HepG2 (cell line): Measurements from ENCODE around the gene TXNL4B. TPM values are rescaled to one million over a fixed set of nuclear protein-coding genes. Genes with fewer than 3 reads are reported as not detected.

Experiments used
- CBFB ChIP-seq: sonication (generic); formaldehyde crosslinking; IDR thresholded peaks from 2 replicates; pipeline ENCODE4 v1.4.0; 2020; ENCODE audit warnings: missing genetic modification reagents
- CREB1 ChIP-seq, 2 experiments: fragments of 450-650 bp in 1 of 2; IDR thresholded peaks; 2 replicates each; pipeline ENCODE4 v1.6.1; 2016 to 2017; ENCODE audit warnings: control low read depth in 1 of 2, mild to moderate bottlenecking in 1 of 2, missing compliant biosample characterization in 1 of 2, missing genetic modification characterization in 1 of 2
- MBNL3 ChIP-seq: fragments of 250-450 bp; sonication (Bioruptor Pico); conservative IDR thresholded peaks from 2 replicates; pipeline ENCODE4 v1.8.0; 2022; ENCODE audit warnings: mild to moderate bottlenecking, inconsistent platforms
- MEIS1 ChIP-seq: sonication (generic); formaldehyde crosslinking; IDR thresholded peaks from 2 replicates; pipeline ENCODE4 v1.9.0; 2021; ENCODE audit warnings: mild to moderate bottlenecking, missing genetic modification reagents, moderate library complexity, borderline replicate concordance
- SIN3B ChIP-seq: fragments of 150-350 bp; IDR thresholded peaks from 2 replicates; pipeline ENCODE4 v1.6.1; 2014; ENCODE audit warnings: low read length
- SMARCE1 ChIP-seq: fragments of 450-650 bp; IDR thresholded peaks from 2 replicates; pipeline ENCODE4 v1.6.1; 2017; ENCODE audit warnings: borderline replicate concordance
- TBP ChIP-seq: sonication (generic); formaldehyde crosslinking; IDR thresholded peaks from 2 replicates; pipeline ENCODE4 v1.5.0; 2020; ENCODE audit warnings: missing genetic modification reagents
- THAP11 ChIP-seq: IDR thresholded peaks from 2 replicates; pipeline ENCODE4 v1.6.1; 2016; ENCODE audit warnings: missing biosample characterization, missing genetic modification reagents
- ZKSCAN1 ChIP-seq: fragments of 150-350 bp; IDR thresholded peaks from 2 replicates; pipeline ENCODE4 v1.6.1; 2014; ENCODE audit warnings: low read length
- ZNF34 ChIP-seq: sonication (generic); formaldehyde crosslinking; IDR thresholded peaks from 2 replicates; pipeline ENCODE4 v1.4.0; 2020; ENCODE audit warnings: mild to moderate bottlenecking, missing genetic modification reagents, borderline replicate concordance
- ZNF383 ChIP-seq: sonication (generic); formaldehyde crosslinking; IDR thresholded peaks from 2 replicates; pipeline ENCODE4 v1.4.0; 2020; ENCODE audit warnings: missing genetic modification reagents, mild to moderate bottlenecking, borderline replicate concordance
- ZNF577 ChIP-seq: sonication (generic); formaldehyde crosslinking; IDR thresholded peaks from 2 replicates; pipeline ENCODE4 v1.4.0; 2020; ENCODE audit warnings: mild to moderate bottlenecking, low read depth, missing genetic modification reagents, borderline replicate concordance
- ZNF674 ChIP-seq: sonication (generic); formaldehyde crosslinking; IDR thresholded peaks from 2 replicates; pipeline ENCODE4 v1.5.0; 2020; ENCODE audit warnings: low read depth, mild to moderate bottlenecking, missing genetic modification reagents
- ZNF816 ChIP-seq: sonication (generic); formaldehyde crosslinking; IDR thresholded peaks from 2 replicates; pipeline ENCODE4 v1.8.0; 2022; ENCODE audit warnings: missing genetic modification reagents, mild to moderate bottlenecking, borderline replicate concordance
- polyA plus RNA-seq, 8 experiments: library from polyadenylated mRNA; depleted of rRNA in 3 of 8; stranded (reverse) in 7 of 8; unstranded in 1 of 8; fragments of >200 nt; fragmentation: Illumina TruSeq in 4 of 8; extraction: Trizol in 4 of 8; gene quantifications; 2 replicates each; pipeline versions ENCODE4 v1.2.1 to v1.2.3, GENCODE V29; 2011 to 2016; ENCODE audit warnings: low read depth in 4 of 8, missing spikeins in 1 of 8, mixed read lengths in 1 of 8; ENCODE audit not compliant: insufficient read depth in 1 of 8
- total RNA-seq, 5 experiments: library from RNA; depleted of rRNA; stranded (reverse); fragments of >200 nt; fragmentation: Illumina TruSeq; extraction: Trizol; gene quantifications; 2 replicates each; pipeline ENCODE4 v1.2.3, GENCODE V29; 2016; ENCODE audit warnings: low read depth in 1 of 5
- TF ChIP-seq, protein P1 (sequence below): IDR thresholded peaks from 2 replicates; pipeline ENCODE4 v1.6.1; 2016; ENCODE audit warnings: missing compliant biosample characterization, missing genetic modification reagents, borderline replicate concordance
- TF ChIP-seq, protein P2 (sequence below), 2 experiments: sonication (generic) in 1 of 2; formaldehyde crosslinking in 1 of 2; IDR thresholded peaks; 2 replicates each; pipeline versions ENCODE4 v1.4.0 to v1.6.1; 2016 to 2020; ENCODE audit warnings: borderline replicate concordance in 1 of 2, low read depth in 1 of 2, mild to moderate bottlenecking in 1 of 2, missing genetic modification reagents in 1 of 2
- TF ChIP-seq, protein P3 (sequence below): sonication (generic); formaldehyde crosslinking; IDR thresholded peaks from 2 replicates; pipeline ENCODE4 v1.5.0; 2020; ENCODE audit warnings: mild to moderate bottlenecking, missing genetic modification reagents, borderline replicate concordance

TXNL4B gene
- total and polyA plus RNA-seq, 2 of the 13 experiments (the other 11 are each of a cell fraction or from before 2014, with no cell fraction given): 17.4 to 18.3 TPM

DNA sequence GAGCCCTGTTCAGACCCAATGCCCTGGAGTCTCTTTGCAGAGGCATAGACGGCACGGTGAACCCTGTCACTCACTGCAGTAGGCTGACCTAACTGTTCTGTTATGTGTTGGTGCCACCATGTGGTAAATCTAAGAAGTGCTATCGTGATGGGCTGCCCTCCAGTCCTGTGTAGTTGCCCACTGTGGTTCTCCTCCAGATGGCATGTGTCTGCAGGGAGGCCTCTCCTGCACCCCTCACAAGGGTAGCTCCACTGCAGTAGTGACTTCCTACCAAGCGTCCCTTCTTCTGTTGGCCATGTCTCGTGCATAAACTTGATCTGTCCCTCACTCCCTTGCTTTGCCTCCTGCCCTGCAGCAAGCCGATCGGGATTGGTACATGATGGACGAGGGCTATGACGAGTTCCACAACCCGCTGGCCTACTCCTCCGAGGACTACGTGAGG is 6.0 kb upstream of the TXNL4B start (continued):
- TF ChIP-seq, protein P1, sequence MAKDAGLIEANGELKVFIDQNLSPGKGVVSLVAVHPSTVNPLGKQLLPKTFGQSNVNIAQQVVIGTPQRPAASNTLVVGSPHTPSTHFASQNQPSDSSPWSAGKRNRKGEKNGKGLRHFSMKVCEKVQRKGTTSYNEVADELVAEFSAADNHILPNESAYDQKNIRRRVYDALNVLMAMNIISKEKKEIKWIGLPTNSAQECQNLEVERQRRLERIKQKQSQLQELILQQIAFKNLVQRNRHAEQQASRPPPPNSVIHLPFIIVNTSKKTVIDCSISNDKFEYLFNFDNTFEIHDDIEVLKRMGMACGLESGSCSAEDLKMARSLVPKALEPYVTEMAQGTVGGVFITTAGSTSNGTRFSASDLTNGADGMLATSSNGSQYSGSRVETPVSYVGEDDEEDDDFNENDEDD (CRISPR knock-in tag): no peak
- TF ChIP-seq ZNF577 (CRISPR knock-in tag) (no peak), ZNF674 (CRISPR knock-in tag) (no peak), ZNF34 (CRISPR knock-in tag) (no peak), MEIS1 (peak; percentile 86; the same call in 1 of the 2 replicates), ZKSCAN1 (no peak; the same call in 1 of the 2 replicates), ZNF383 (CRISPR knock-in tag) (no peak), THAP11 (CRISPR knock-in tag) (no peak), SIN3B (no peak), SMARCE1 (no peak), ZNF816 (CRISPR knock-in tag) (no peak), MBNL3 (CRISPR knock-in tag) (no peak), TBP (CRISPR knock-in tag) (no peak), CBFB (CRISPR knock-in tag) (no peak), CREB1 (IDR thresholded peaks at IDR 0.05) (no peak), CREB1 (CRISPR knock-in tag; IDR thresholded peaks at IDR 0.05) (no peak)
- TF ChIP-seq, protein P2, sequence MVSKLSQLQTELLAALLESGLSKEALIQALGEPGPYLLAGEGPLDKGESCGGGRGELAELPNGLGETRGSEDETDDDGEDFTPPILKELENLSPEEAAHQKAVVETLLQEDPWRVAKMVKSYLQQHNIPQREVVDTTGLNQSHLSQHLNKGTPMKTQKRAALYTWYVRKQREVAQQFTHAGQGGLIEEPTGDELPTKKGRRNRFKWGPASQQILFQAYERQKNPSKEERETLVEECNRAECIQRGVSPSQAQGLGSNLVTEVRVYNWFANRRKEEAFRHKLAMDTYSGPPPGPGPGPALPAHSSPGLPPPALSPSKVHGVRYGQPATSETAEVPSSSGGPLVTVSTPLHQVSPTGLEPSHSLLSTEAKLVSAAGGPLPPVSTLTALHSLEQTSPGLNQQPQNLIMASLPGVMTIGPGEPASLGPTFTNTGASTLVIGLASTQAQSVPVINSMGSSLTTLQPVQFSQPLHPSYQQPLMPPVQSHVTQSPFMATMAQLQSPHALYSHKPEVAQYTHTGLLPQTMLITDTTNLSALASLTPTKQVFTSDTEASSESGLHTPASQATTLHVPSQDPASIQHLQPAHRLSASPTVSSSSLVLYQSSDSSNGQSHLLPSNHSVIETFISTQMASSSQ (IDR thresholded peaks at IDR 0.05; ENCODE audit: low read depth): no peak
- TF ChIP-seq, protein P2 (CRISPR knock-in tag; IDR thresholded peaks at IDR 0.05; ENCODE audit: borderline replicate concordance): peak; percentile 23; the same call in 1 of the 2 replicates
- TF ChIP-seq, protein P3, sequence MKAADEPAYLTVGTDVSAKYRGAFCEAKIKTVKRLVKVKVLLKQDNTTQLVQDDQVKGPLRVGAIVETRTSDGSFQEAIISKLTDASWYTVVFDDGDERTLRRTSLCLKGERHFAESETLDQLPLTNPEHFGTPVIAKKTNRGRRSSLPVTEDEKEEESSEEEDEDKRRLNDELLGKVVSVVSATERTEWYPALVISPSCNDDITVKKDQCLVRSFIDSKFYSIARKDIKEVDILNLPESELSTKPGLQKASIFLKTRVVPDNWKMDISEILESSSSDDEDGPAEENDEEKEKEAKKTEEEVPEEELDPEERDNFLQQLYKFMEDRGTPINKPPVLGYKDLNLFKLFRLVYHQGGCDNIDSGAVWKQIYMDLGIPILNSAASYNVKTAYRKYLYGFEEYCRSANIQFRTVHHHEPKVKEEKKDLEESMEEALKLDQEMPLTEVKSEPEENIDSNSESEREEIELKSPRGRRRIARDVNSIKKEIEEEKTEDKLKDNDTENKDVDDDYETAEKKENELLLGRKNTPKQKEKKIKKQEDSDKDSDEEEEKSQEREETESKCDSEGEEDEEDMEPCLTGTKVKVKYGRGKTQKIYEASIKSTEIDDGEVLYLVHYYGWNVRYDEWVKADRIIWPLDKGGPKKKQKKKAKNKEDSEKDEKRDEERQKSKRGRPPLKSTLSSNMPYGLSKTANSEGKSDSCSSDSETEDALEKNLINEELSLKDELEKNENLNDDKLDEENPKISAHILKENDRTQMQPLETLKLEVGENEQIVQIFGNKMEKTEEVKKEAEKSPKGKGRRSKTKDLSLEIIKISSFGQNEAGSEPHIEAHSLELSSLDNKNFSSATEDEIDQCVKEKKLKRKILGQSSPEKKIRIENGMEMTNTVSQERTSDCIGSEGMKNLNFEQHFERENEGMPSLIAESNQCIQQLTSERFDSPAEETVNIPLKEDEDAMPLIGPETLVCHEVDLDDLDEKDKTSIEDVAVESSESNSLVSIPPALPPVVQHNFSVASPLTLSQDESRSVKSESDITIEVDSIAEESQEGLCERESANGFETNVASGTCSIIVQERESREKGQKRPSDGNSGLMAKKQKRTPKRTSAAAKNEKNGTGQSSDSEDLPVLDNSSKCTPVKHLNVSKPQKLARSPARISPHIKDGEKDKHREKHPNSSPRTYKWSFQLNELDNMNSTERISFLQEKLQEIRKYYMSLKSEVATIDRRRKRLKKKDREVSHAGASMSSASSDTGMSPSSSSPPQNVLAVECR: peak; percentile 58; the same call in 1 of the 2 replicates
